ENCODE data around the gene DGKZ.

DNA sequence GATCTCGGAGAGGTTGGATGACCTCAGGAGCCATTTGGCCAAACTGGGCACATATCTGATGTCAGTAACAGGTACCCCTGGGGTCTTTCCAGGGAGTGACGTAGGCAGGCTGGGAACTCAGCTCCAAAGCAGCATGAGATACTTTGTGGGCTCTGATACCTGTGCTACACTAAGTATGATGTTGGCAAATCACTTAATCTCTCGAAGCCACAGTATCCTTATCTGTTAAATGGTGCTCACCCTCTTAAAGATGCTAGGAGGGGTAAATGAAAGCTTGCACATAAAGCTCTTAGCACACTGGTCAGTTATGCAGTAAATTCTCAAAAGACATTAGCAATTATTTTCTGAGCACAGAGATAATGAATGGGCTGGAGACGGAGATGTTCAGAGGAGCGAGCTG, 17.1 kb upstream of the DGKZ start:
- no peak for TF ChIP-seq YY1 (IDR thresholded peaks at IDR 0.05; ENCODE audit: insufficient read depth, insufficient read length)
- no peak for TF ChIP-seq ZNF274 (IDR thresholded peaks at IDR 0.05; ENCODE audit: low read depth, low read length)

Data from NT2/D1 (cell line).